ENCODE measurements around the gene PTCH1.

DNA sequence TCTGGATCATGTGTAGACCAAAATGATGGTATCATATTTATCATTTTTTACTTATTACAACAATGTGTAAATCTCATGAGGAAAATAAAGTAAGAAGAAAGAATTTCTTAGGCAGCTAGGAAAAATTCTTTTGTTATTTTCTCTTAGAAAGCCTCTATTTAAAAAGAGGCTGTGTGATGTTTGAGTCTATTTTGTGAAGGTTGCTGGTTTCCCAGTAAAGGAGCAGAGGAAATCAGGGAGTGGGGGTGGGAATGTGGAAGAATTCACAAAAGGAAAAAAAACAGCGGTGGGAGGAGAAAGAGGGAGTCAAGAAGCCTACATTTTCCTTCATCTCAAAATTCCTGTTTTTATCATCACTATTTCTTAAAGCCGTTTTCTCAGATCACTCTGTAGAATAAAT, 20.1 kb downstream of the PTCH1 start:
- no peak for TF ChIP-seq POLR2A (IDR thresholded peaks at IDR 0.05)
- TF ChIP-seq, protein P1, sequence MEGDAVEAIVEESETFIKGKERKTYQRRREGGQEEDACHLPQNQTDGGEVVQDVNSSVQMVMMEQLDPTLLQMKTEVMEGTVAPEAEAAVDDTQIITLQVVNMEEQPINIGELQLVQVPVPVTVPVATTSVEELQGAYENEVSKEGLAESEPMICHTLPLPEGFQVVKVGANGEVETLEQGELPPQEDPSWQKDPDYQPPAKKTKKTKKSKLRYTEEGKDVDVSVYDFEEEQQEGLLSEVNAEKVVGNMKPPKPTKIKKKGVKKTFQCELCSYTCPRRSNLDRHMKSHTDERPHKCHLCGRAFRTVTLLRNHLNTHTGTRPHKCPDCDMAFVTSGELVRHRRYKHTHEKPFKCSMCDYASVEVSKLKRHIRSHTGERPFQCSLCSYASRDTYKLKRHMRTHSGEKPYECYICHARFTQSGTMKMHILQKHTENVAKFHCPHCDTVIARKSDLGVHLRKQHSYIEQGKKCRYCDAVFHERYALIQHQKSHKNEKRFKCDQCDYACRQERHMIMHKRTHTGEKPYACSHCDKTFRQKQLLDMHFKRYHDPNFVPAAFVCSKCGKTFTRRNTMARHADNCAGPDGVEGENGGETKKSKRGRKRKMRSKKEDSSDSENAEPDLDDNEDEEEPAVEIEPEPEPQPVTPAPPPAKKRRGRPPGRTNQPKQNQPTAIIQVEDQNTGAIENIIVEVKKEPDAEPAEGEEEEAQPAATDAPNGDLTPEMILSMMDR (IDR thresholded peaks at IDR 0.05), result no peak
- TF ChIP-seq POLR2AphosphoS5 (IDR thresholded peaks at IDR 0.05), result no peak

Data from prostate gland (tissue), 2 donors.